HUES6 (cell line): ENCODE data around the gene ASXL3.

Experiments used
- H3K27ac ChIP-seq: 2 replicates; pipeline ENCODE4 v1.7.0; 2013; ENCODE audit warnings: low read depth, mild to moderate bottlenecking, low read length, inconsistent platforms
- H3K27me3 ChIP-seq: 2 replicates; pipeline ENCODE4 v1.6.1; 2013; ENCODE audit warnings: low read length; ENCODE audit not compliant: control insufficient read depth, insufficient read depth
- H3K36me3 ChIP-seq: 2 replicates; pipeline ENCODE4 v1.6.1; 2013; ENCODE audit warnings: low read length; ENCODE audit not compliant: control insufficient read depth, insufficient read depth
- H3K4me1 ChIP-seq: 2 replicates; pipeline ENCODE4 v1.6.1; 2013; ENCODE audit warnings: low read length; ENCODE audit not compliant: control insufficient read depth, insufficient read depth
- H3K4me3 ChIP-seq: 2 replicates; pipeline ENCODE4 v1.5.1; 2013; ENCODE audit warnings: low read depth, low read length
- H3K9ac ChIP-seq: one replicate; pipeline ENCODE4 v1.6.1; 2013; ENCODE audit warnings: mild to moderate bottlenecking, low read length
- H3K9me3 ChIP-seq: 2 replicates; pipeline ENCODE4 v1.6.1; 2013; ENCODE audit warnings: low read depth, low read length; ENCODE audit not compliant: control insufficient read depth, insufficient read depth

Gene ASXL3

GRCh38 chr18:33612632-33613031 lies 34.6 kb downstream of the ASXL3 start:
- no peaks in the 10 kb centered on the region for H3K27me3 ChIP-seq
- no peaks in the 10 kb centered on the region for H3K9me3 ChIP-seq
- H3K9ac ChIP-seq = no peak overlapping the region
- no peaks in the 10 kb centered on the region for H3K4me1 ChIP-seq
- H3K27ac ChIP-seq = no peak overlapping the region
- no peak overlapping the region for H3K4me3 ChIP-seq
- H3K36me3 ChIP-seq = no peaks in the 10 kb centered on the region

- no peak overlapping the region for H3K9ac ChIP-seq
- no peak overlapping the region for H3K4me3 ChIP-seq
- no peaks in the 10 kb centered on the region for H3K36me3 ChIP-seq
- no peak overlapping the region for H3K27ac ChIP-seq
- H3K4me1 ChIP-seq = no peaks in the 10 kb centered on the region
- H3K9me3 ChIP-seq = no peaks in the 10 kb centered on the region
- no peaks in the 10 kb centered on the region for H3K27me3 ChIP-seq
Observed at GRCh38 chr18:33616556-33616955, 38.5 kb downstream of the ASXL3 start.

- Histone ChIP-seq H3K27ac (no peak overlapping the region), H3K9ac (no peak overlapping the region), H3K36me3 (no peaks in the 10 kb centered on the region), H3K9me3 (no peaks in the 10 kb centered on the region), H3K4me1 (no peaks in the 10 kb centered on the region), H3K4me3 (no peak overlapping the region), H3K27me3 (no peaks in the 10 kb centered on the region)
Observed at GRCh38 chr18:33627114-33627513, 49.1 kb downstream of the ASXL3 start.

GRCh38 chr18:33630476-33630875 lies 52.5 kb downstream of the ASXL3 start:
- no peaks in the 10 kb centered on the region for H3K9me3 ChIP-seq

GRCh38 chr18:33641141-33641540 lies 63.1 kb downstream of the ASXL3 start:
- peaks cover 16% of the 10 kb centered on the region; the same call in 1 of the 2 replicates for H3K4me1 ChIP-seq
- no peak overlapping the region for H3K27ac ChIP-seq
- H3K9ac ChIP-seq = no peak overlapping the region
- no peak overlapping the region for H3K4me3 ChIP-seq
- no peaks in the 10 kb centered on the region for H3K36me3 ChIP-seq
- no peaks in the 10 kb centered on the region for H3K27me3 ChIP-seq
- H3K9me3 ChIP-seq = no peaks in the 10 kb centered on the region

More at GRCh38 chr18:33630476-33630875, 52.5 kb downstream of the ASXL3 start:
- Histone ChIP-seq H3K27me3 (no peaks in the 10 kb centered on the region), H3K9ac (no peak overlapping the region), H3K4me1 (no peaks in the 10 kb centered on the region), H3K4me3 (no peak overlapping the region), H3K36me3 (no peaks in the 10 kb centered on the region), H3K27ac (no peak overlapping the region)

- H3K9me3 ChIP-seq = no peaks in the 10 kb centered on the region
- H3K9ac ChIP-seq = no peak overlapping the region
- H3K4me1 ChIP-seq = peaks cover 30% of the 10 kb centered on the region
- no peaks in the 10 kb centered on the region for H3K36me3 ChIP-seq
- no peak overlapping the region for H3K4me3 ChIP-seq
- H3K27me3 ChIP-seq = no peaks in the 10 kb centered on the region
- H3K27ac ChIP-seq = no peak overlapping the region
Observed at GRCh38 chr18:33644494-33644893, 66.5 kb downstream of the ASXL3 start.

- Histone ChIP-seq H3K9me3 (no peaks in the 10 kb centered on the region), H3K36me3 (no peaks in the 10 kb centered on the region), H3K4me3 (no peak overlapping the region), H3K27me3 (no peaks in the 10 kb centered on the region), H3K9ac (no peak overlapping the region), H3K4me1 (peaks cover 28% of the 10 kb centered on the region), H3K27ac (peak overlapping the region; percentile 3; the same call in 1 of the 2 replicates)
Observed at GRCh38 chr18:33647365-33647764, 69.3 kb downstream of the ASXL3 start.

GRCh38 chr18:33652635-33653034 lies 74.6 kb downstream of the ASXL3 start:
- H3K9ac ChIP-seq = no peak overlapping the region
- H3K27ac ChIP-seq = no peak overlapping the region
- no peak overlapping the region for H3K4me3 ChIP-seq
- no peaks in the 10 kb centered on the region for H3K36me3 ChIP-seq
- no peaks in the 10 kb centered on the region for H3K27me3 ChIP-seq
- H3K4me1 ChIP-seq = peaks cover 6% of the 10 kb centered on the region
- no peaks in the 10 kb centered on the region for H3K9me3 ChIP-seq

- Histone ChIP-seq H3K36me3 (no peaks in the 10 kb centered on the region), H3K4me3 (no peak overlapping the region), H3K9ac (no peak overlapping the region), H3K4me1 (peaks cover under 1% of the 10 kb centered on the region; the same call in 1 of the 2 replicates), H3K9me3 (no peaks in the 10 kb centered on the region), H3K27ac (no peak overlapping the region), H3K27me3 (no peaks in the 10 kb centered on the region)
Observed at GRCh38 chr18:33653231-33653630, 75.2 kb downstream of the ASXL3 start.

GRCh38 chr18:33656889-33657448 lies 79.0 kb downstream of the ASXL3 start:
- H3K27ac ChIP-seq = no peak overlapping the region
- H3K9me3 ChIP-seq = no peaks in the 10 kb centered on the region
- no peaks in the 10 kb centered on the region; the same call in 1 of the 2 replicates for H3K4me1 ChIP-seq
- no peaks in the 10 kb centered on the region for H3K36me3 ChIP-seq
- no peak overlapping the region for H3K4me3 ChIP-seq
- H3K9ac ChIP-seq = no peak overlapping the region
- no peaks in the 10 kb centered on the region for H3K27me3 ChIP-seq

GRCh38 chr18:33660696-33661310 lies 82.8 kb downstream of the ASXL3 start:
- Histone ChIP-seq H3K9me3 (no peaks in the 10 kb centered on the region), H3K4me1 (no peaks in the 10 kb centered on the region; the same call in 1 of the 2 replicates), H3K27ac (no peak overlapping the region), H3K27me3 (no peaks in the 10 kb centered on the region), H3K36me3 (no peaks in the 10 kb centered on the region), H3K9ac (no peak overlapping the region), H3K4me3 (no peak overlapping the region)
